ENCODE data around the gene SLC38A1. TPM values are rescaled to one million over a fixed set of nuclear protein-coding genes. Genes with fewer than 3 reads are reported as not detected.
A peak's percentile ranks its signal among the peaks of the same experiment; 100 is the strongest.

Gene SLC38A1
- total RNA-seq, 4 donors from 2014 or later: 14.8 to 48.5 (median 28.4) TPM

DNA sequence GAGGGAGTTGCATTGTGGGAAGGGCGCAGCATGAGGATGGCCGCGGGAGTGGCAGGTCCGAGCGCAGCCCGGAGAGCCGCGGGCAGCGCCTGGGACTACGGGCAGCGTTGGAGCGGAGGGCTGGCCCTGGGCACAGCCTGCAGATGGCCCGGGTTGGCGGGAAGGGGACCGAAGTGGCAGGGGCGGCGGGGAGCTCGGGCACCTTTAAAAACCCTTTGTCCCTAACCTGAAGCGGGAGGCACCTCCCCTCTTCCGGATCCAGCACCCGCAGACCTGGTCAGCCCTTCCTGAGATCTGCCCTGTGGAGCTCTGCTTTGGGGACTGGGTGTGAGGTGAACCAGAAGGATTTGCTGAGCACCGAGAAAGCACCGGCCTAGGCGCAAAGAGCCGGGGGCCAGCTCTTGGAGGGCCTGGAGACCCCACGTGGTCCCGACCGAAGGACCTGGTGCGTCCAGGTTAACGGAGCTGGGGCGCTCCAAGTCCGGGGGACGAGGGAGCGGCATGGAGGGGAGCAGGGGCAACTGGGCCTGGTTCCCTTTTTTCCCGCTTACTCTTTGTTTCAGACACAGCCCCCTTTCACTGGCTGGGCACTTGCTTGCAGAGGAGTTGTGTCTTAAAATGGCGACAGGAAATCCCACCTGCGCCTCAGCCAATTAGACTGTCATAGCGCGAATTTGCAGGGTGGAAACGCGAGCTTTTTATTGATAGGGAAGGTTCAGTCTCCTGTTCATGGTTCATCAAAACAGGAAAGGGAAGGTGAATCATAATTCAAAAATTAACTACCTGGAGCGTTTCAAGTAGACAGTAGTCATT lies 792 bp upstream of the SLC38A1 start:
- ATAC-seq (ENCODE audit: low FRiP score) (peak; percentile 35), DNase-seq (ENCODE audit: low spot score) (no peak)
- TF ChIP-seq, protein P1, sequence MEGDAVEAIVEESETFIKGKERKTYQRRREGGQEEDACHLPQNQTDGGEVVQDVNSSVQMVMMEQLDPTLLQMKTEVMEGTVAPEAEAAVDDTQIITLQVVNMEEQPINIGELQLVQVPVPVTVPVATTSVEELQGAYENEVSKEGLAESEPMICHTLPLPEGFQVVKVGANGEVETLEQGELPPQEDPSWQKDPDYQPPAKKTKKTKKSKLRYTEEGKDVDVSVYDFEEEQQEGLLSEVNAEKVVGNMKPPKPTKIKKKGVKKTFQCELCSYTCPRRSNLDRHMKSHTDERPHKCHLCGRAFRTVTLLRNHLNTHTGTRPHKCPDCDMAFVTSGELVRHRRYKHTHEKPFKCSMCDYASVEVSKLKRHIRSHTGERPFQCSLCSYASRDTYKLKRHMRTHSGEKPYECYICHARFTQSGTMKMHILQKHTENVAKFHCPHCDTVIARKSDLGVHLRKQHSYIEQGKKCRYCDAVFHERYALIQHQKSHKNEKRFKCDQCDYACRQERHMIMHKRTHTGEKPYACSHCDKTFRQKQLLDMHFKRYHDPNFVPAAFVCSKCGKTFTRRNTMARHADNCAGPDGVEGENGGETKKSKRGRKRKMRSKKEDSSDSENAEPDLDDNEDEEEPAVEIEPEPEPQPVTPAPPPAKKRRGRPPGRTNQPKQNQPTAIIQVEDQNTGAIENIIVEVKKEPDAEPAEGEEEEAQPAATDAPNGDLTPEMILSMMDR (IDR thresholded peaks at IDR 0.05): no peak

DNA sequence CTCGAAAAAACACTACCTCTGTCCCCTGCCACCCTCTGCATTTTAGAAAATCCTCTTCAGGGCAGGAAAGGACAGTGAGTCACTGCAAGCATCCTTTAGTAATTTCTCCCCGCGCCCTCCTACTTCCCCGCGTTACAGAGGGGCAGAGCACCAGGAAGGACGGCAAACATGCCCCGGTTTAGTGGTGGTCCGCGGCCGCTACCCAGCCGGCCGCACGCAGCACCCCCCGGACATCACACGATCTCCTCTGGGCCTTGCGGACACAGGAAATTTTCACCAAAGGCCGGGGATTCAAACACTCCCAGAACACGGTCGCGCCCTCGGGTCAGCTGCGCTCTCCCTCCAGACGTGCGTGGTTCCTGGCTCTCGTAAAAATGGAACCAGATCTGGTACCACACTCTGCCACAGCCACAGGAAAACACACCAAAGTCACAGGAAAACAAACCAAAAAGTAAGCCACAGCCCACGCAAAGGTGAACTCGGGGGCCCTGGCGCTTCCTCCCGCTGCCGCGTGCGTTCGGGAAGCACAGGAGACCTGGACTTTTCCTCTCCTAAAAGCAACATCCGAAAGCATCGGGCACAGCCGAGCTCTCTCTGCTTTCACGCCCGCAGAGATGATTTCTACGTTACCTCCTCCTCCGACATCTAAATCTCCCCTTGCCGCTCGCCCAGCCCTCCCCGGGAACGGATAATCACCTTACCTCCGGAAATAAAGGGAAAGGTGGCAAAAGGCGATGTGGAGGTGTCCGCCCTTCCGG lies 839 bp downstream of the SLC38A1 start:
- DNase-seq (ENCODE audit: low spot score): no peak
- ATAC-seq (ENCODE audit: low FRiP score): peak; percentile 9

DNA sequence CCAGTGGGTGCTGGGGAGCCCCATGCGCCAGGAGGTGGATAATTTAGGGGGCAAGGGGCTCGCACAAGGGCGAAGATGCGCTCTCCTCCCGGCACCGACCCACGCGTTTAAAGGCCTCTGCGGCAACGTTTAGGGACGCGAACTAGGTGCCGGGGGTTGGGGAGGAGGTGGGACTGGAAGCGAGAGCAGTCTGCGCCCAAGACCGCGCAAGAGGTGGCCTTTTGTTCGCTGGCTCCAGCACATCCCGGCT lies 1.3 kb downstream of the SLC38A1 start:
- TF ChIP-seq, protein P1 (IDR thresholded peaks at IDR 0.05): no peak
- no peak for DNase-seq (ENCODE audit: low spot score)
- peak; percentile 1 for ATAC-seq (ENCODE audit: low FRiP score)

More for the DNA sequence above, 839 bp downstream of the SLC38A1 start:
- TF ChIP-seq, protein P1 (IDR thresholded peaks at IDR 0.05): no peak

DNA sequence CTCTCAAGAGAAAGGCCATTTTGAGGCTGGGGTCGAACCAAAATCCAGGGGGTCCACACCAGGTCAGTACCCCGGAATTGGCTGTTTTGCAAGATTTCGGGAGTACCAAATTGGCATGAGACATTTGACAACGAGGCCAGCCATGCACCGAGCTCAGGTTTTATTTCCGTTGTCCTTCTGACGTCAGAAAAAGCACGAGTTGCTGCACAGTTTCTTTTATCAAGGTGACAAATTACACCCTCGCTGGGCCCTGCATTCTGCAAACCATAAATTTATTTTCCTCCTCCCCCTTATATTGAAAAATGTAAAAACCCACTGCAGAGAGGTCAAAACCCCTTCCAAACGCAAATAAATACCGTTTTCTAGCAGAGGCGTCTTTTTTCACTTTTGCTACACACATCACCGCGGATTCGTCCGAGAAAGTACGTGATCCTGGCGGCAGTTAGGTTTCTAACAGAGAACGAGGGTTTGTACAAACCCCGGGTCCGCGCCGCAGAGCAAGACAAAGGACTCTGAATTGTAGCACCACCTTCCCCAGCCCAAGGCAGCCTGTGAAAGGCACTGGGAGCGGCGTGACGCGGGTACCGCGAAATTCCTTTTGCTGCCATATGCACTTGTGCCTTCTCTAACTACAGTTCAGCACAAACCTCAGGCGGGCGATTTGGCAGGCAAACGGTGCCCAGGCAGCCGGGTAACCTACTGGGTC lies 1.8 kb downstream of the SLC38A1 start:
- peak; percentile 27 for DNase-seq (ENCODE audit: low spot score)
- peak; percentile 10 for ATAC-seq (ENCODE audit: low FRiP score)
- TF ChIP-seq, protein P1 (IDR thresholded peaks at IDR 0.05): no peak

DNA sequence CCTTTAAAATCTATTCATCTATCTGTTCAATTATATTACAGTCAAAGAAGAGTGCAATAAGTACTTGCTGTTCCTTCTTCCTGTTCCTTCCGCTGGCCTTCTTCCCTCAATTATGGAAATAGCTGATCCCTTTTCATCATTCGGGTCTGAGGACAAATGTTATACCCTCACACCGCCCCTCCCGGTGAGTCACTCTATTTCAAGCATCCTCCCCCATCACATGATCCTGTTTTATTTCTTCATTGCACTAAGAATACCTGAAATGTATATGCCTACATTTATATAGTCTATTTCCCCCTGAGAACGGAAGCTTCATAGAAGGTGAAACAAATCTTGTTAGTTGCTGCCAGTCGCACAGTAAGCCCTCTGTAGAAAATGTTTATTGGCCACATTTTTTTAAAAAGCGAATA lies 2.5 kb downstream of the SLC38A1 start:
- ATAC-seq (ENCODE audit: low FRiP score): no peak
- no peak for DNase-seq (ENCODE audit: low spot score)

DNA sequence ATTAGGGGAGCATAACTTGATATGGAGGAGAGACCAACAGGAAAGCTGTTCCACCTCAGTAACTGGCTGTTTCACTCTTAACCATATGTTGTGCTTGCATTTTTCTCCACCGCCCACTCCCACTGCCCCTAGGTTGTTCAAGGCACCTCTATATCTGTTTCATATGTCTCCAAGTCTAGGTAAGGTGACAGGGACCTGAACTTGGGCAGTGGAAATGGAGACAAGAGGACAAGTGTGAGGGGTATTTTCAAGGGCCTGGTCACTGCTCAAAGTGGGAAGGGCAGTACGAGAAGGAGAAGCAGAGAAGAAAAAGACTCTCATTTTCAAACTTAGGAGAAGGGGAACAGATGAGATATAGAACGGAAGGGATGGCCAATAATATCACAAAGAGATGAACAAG lies 3.1 kb downstream of the SLC38A1 start:
- ATAC-seq (ENCODE audit: low FRiP score): no peak
- no peak for DNase-seq (ENCODE audit: low spot score)
- TF ChIP-seq, protein P1 (IDR thresholded peaks at IDR 0.05): no peak

More for the DNA sequence above, 2.5 kb downstream of the SLC38A1 start:
- TF ChIP-seq, protein P1 (IDR thresholded peaks at IDR 0.05): no peak
